ENCODE results near the gene ZNF205. TPM values are rescaled to one million over a fixed set of nuclear protein-coding genes. Genes with fewer than 3 reads are reported as not detected.

Gene ZNF205
- total and polyA plus RNA-seq, 2 experiments from 2014 or later: 16.6 to 29.1 TPM

GRCh38 chr16:3155972-3156371, 43.6 kb downstream of the ZNF205 start:
- Mint-ChIP-seq H3K4me1 (peaks cover 2% of the 10 kb centered on the region; the same call in 2 of the 3 replicates), H3K36me3 (ENCODE audit: low read depth) (peaks cover 8% of the 10 kb centered on the region; the same call in 2 of the 3 replicates), H3K27ac (no peak overlapping the region), H3K9me3 (peaks cover 16% of the 10 kb centered on the region), H3K4me3 (no peak overlapping the region), H3K27me3 (ENCODE audit: insufficient read depth, low read depth, poor library complexity) (peaks cover 53% of the 10 kb centered on the region)
- DNase-seq (ENCODE audit: low spot score): no peak
- H4K20me1 ChIP-seq (replicated peaks; ENCODE audit: insufficient read depth): no peaks in the 10 kb centered on the region
- no peaks in the 10 kb centered on the region for H3K9me2 ChIP-seq (ENCODE audit: insufficient read depth)
- TF ChIP-seq POLR2AphosphoS5 (IDR thresholded peaks at IDR 0.05; ENCODE audit: low read depth) (no peak), EZH2phosphoT487 (IDR thresholded peaks at IDR 0.05; ENCODE audit: unreplicated experiment) (no peak), ETS1 (IDR thresholded peaks at IDR 0.05) (no peak), ZNF114 (CRISPR knock-in tag; IDR thresholded peaks at IDR 0.05) (no peak), CREB1 (CRISPR knock-in tag; IDR thresholded peaks at IDR 0.05; ENCODE audit: low read depth) (no peak), JUNB (IDR thresholded peaks at IDR 0.05; ENCODE audit: unreplicated experiment) (no peak), STAT1 (IDR thresholded peaks at IDR 0.05; ENCODE audit: unreplicated experiment) (no peak), ZNF331 (CRISPR knock-in tag; IDR thresholded peaks at IDR 0.05; ENCODE audit: low read depth) (no peak), NANOG (IDR thresholded peaks at IDR 0.05; ENCODE audit: borderline replicate concordance) (no peak)
- TF ChIP-seq, protein P1, sequence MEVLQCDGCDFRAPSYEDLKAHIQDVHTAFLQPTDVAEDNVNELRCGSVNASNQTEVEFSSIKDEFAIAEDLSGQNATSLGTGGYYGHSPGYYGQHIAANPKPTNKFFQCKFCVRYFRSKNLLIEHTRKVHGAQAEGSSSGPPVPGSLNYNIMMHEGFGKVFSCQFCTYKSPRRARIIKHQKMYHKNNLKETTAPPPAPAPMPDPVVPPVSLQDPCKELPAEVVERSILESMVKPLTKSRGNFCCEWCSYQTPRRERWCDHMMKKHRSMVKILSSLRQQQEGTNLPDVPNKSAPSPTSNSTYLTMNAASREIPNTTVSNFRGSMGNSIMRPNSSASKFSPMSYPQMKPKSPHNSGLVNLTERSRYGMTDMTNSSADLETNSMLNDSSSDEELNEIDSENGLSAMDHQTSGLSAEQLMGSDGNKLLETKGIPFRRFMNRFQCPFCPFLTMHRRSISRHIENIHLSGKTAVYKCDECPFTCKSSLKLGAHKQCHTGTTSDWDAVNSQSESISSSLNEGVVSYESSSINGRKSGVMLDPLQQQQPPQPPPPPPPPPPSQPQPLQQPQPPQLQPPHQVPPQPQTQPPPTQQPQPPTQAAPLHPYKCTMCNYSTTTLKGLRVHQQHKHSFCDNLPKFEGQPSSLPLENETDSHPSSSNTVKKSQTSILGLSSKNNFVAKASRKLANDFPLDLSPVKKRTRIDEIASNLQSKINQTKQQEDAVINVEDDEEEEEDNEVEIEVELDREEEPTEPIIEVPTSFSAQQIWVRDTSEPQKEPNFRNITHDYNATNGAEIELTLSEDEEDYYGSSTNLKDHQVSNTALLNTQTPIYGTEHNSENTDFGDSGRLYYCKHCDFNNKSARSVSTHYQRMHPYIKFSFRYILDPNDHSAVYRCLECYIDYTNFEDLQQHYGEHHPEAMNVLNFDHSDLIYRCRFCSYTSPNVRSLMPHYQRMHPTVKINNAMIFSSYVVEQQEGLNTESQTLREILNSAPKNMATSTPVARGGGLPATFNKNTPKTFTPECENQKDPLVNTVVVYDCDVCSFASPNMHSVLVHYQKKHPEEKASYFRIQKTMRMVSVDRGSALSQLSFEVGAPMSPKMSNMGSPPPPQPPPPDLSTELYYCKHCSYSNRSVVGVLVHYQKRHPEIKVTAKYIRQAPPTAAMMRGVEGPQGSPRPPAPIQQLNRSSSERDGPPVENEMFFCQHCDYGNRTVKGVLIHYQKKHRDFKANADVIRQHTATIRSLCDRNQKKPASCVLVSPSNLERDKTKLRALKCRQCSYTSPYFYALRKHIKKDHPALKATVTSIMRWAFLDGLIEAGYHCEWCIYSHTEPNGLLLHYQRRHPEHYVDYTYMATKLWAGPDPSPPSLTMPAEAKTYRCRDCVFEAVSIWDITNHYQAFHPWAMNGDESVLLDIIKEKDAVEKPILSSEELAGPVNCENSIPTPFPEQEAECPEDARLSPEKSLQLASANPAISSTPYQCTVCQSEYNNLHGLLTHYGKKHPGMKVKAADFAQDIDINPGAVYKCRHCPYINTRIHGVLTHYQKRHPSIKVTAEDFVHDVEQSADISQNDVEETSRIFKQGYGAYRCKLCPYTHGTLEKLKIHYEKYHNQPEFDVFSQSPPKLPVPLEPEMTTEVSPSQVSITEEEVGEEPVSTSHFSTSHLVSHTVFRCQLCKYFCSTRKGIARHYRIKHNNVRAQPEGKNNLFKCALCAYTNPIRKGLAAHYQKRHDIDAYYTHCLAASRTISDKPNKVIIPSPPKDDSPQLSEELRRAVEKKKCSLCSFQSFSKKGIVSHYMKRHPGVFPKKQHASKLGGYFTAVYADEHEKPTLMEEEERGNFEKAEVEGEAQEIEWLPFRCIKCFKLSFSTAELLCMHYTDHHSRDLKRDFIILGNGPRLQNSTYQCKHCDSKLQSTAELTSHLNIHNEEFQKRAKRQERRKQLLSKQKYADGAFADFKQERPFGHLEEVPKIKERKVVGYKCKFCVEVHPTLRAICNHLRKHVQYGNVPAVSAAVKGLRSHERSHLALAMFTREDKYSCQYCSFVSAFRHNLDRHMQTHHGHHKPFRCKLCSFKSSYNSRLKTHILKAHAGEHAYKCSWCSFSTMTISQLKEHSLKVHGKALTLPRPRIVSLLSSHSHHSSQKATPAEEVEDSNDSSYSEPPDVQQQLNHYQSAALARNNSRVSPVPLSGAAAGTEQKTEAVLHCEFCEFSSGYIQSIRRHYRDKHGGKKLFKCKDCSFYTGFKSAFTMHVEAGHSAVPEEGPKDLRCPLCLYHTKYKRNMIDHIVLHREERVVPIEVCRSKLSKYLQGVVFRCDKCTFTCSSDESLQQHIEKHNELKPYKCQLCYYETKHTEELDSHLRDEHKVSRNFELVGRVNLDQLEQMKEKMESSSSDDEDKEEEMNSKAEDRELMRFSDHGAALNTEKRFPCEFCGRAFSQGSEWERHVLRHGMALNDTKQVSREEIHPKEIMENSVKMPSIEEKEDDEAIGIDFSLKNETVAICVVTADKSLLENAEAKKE (CRISPR knock-in tag; IDR thresholded peaks at IDR 0.05): no peak
- TF ChIP-seq, protein P2, sequence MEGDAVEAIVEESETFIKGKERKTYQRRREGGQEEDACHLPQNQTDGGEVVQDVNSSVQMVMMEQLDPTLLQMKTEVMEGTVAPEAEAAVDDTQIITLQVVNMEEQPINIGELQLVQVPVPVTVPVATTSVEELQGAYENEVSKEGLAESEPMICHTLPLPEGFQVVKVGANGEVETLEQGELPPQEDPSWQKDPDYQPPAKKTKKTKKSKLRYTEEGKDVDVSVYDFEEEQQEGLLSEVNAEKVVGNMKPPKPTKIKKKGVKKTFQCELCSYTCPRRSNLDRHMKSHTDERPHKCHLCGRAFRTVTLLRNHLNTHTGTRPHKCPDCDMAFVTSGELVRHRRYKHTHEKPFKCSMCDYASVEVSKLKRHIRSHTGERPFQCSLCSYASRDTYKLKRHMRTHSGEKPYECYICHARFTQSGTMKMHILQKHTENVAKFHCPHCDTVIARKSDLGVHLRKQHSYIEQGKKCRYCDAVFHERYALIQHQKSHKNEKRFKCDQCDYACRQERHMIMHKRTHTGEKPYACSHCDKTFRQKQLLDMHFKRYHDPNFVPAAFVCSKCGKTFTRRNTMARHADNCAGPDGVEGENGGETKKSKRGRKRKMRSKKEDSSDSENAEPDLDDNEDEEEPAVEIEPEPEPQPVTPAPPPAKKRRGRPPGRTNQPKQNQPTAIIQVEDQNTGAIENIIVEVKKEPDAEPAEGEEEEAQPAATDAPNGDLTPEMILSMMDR (conservative IDR thresholded peaks at IDR 0.05; ENCODE audit: low read depth in 2 of 2): no peak
- peaks cover 9% of the 10 kb centered on the region for H3K27me3 ChIP-seq (ENCODE audit: insufficient read depth)
- no peak overlapping the region for H3K27ac ChIP-seq (ENCODE audit: low read depth)
- H3K36me3 ChIP-seq (ENCODE audit: insufficient read depth): no peaks in the 10 kb centered on the region
- H3K4me1 ChIP-seq (ENCODE audit: insufficient read depth): no peaks in the 10 kb centered on the region; the same call in 1 of the 2 replicates
- no peak for ATAC-seq
- H3F3A ChIP-seq (replicated peaks; ENCODE audit: low read depth): peaks cover 35% of the 10 kb centered on the region
- H3K79me2 ChIP-seq (replicated peaks; ENCODE audit: insufficient read depth): no peaks in the 10 kb centered on the region
- H2AFZ ChIP-seq: no peak overlapping the region
- H3K4me2 ChIP-seq: no peak overlapping the region
- no peak overlapping the region for H3K4me3 ChIP-seq
